ENCODE measurements around the gene SEPHS2. TPM values are rescaled to one million over a fixed set of nuclear protein-coding genes. Genes with fewer than 3 reads are reported as not detected.

Gene SEPHS2
- total RNA-seq, 1 donor from 2014 or later, result 37.0 TPM

DNA sequence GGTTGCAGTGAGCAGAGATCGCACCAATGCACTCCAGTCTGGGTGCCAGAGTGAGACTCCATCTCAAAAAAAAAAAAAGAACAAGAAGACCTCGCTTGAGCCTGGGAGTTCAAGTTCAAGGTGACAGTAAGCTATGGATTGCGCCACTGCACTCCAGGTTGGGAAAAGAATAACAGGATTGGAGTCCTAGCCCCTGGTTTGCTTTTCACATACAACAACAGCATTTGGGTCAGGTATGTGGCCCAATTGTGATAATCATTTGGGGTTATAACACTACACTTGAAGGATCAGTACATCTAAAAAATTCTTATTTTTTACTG lies 3.4 kb upstream of the SEPHS2 start:
- Histone ChIP-seq H4K20me1 (ENCODE audit: insufficient read depth, low read length) (no peaks in the 10 kb centered on the region), H3K4me3 (ENCODE audit: insufficient read depth, low read depth, low read length) (no peak overlapping the region), H3K27me3 (ENCODE audit: insufficient read depth, low read length) (no peaks in the 10 kb centered on the region), H3K9ac (ENCODE audit: low read length) (no peak overlapping the region), H3K36me3 (ENCODE audit: insufficient read depth, low read length) (no peaks in the 10 kb centered on the region), H3K27ac (ENCODE audit: low read depth, low read length) (no peak overlapping the region), H3K79me2 (ENCODE audit: insufficient read depth, low read length) (peaks cover 13% of the 10 kb centered on the region), H2AFZ (ENCODE audit: low read depth, low read length) (no peak overlapping the region), H3K9me3 (ENCODE audit: insufficient read depth, low read depth, low read length) (no peaks in the 10 kb centered on the region), H3K4me2 (ENCODE audit: low read length) (no peak overlapping the region), H3K4me1 (ENCODE audit: insufficient read depth, low read length) (peaks cover 12% of the 10 kb centered on the region)
- H3K9me3 Mint-ChIP-seq (ENCODE audit: unreplicated experiment), result peaks cover 7% of the 10 kb centered on the region
- FAIRE-seq (no peak), DNase-seq (ENCODE audit: low read depth) (no peak)
- peaks cover 9% of the 10 kb centered on the region for H3K4me1 Mint-ChIP-seq (ENCODE audit: low read depth, unreplicated experiment)
- H3K27me3 Mint-ChIP-seq (ENCODE audit: low read depth, unreplicated experiment), result peaks cover 3% of the 10 kb centered on the region
- no peak overlapping the region for H3K27ac Mint-ChIP-seq (ENCODE audit: unreplicated experiment)
- H3K4me3 Mint-ChIP-seq (ENCODE audit: unreplicated experiment), result no peak overlapping the region
- TF ChIP-seq, protein P1, sequence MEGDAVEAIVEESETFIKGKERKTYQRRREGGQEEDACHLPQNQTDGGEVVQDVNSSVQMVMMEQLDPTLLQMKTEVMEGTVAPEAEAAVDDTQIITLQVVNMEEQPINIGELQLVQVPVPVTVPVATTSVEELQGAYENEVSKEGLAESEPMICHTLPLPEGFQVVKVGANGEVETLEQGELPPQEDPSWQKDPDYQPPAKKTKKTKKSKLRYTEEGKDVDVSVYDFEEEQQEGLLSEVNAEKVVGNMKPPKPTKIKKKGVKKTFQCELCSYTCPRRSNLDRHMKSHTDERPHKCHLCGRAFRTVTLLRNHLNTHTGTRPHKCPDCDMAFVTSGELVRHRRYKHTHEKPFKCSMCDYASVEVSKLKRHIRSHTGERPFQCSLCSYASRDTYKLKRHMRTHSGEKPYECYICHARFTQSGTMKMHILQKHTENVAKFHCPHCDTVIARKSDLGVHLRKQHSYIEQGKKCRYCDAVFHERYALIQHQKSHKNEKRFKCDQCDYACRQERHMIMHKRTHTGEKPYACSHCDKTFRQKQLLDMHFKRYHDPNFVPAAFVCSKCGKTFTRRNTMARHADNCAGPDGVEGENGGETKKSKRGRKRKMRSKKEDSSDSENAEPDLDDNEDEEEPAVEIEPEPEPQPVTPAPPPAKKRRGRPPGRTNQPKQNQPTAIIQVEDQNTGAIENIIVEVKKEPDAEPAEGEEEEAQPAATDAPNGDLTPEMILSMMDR (IDR thresholded peaks at IDR 0.05; ENCODE audit: insufficient read depth, low read depth, low read length), result no peak
- no peak for TF ChIP-seq EZH2 (IDR thresholded peaks at IDR 0.05; ENCODE audit: insufficient read depth, low read length)
- H3K36me3 Mint-ChIP-seq (ENCODE audit: low read depth, unreplicated experiment), result peaks cover 7% of the 10 kb centered on the region

DNA sequence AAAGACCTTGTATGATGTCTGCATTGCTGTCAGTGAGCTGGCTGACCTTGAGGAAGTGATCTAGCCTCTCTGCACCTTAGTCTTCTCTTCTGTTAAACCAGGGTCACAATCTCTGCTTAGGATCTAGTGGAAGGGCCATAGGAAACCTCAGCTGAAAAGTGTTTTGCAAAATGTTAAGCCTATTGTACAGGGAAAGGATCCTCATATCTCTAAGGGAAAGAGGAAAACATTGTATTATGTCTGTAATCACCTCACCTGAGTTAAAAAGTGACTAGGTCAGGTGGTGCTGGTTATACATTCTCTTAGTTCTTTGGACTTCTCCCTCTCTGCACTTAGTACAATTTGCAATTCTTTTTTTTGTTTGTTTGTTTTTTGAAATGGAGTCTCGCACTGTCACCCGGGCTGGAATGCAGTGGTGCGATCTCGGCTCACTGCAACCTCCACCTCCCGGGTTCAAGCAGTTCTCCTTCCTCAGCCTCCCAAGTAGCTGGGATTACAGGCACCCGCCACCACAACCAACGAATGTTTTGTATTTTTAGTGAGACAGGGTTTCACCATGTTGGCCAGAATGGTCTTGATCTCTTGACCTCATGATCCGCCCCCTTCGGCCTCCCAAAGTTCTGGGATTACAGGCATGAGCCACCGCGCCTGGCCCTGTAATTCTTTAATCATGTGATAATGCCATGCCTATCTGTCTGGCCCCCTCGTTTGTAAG lies 2.0 kb upstream of the SEPHS2 start:
- Mint-ChIP-seq H3K36me3 (ENCODE audit: low read depth, unreplicated experiment) (peaks cover 16% of the 10 kb centered on the region), H3K9me3 (ENCODE audit: unreplicated experiment) (peaks cover 7% of the 10 kb centered on the region), H3K27me3 (ENCODE audit: low read depth, unreplicated experiment) (no peaks in the 10 kb centered on the region), H3K27ac (ENCODE audit: unreplicated experiment) (no peak overlapping the region), H3K4me3 (ENCODE audit: unreplicated experiment) (no peak overlapping the region), H3K4me1 (ENCODE audit: low read depth, unreplicated experiment) (peaks cover 14% of the 10 kb centered on the region)
- H3K79me2 ChIP-seq (ENCODE audit: insufficient read depth, low read length), result peaks cover 15% of the 10 kb centered on the region
- no peaks in the 10 kb centered on the region for H3K27me3 ChIP-seq (ENCODE audit: insufficient read depth, low read length)
- no peaks in the 10 kb centered on the region for H4K20me1 ChIP-seq (ENCODE audit: insufficient read depth, low read length)
- H3K4me3 ChIP-seq (ENCODE audit: insufficient read depth, low read depth, low read length), result no peak overlapping the region
- DNase-seq (ENCODE audit: low read depth) (no peak), FAIRE-seq (no peak)
- no peak overlapping the region for H3K9ac ChIP-seq (ENCODE audit: low read length)
- no peak overlapping the region for H3K27ac ChIP-seq (ENCODE audit: low read depth, low read length)
- peaks cover 12% of the 10 kb centered on the region for H3K4me1 ChIP-seq (ENCODE audit: insufficient read depth, low read length)
- no peak overlapping the region for H2AFZ ChIP-seq (ENCODE audit: low read depth, low read length)
- no peak overlapping the region for H3K4me2 ChIP-seq (ENCODE audit: low read length)
- no peaks in the 10 kb centered on the region for H3K36me3 ChIP-seq (ENCODE audit: insufficient read depth, low read length)
- H3K9me3 ChIP-seq (ENCODE audit: insufficient read depth, low read depth, low read length), result no peaks in the 10 kb centered on the region
- TF ChIP-seq, protein P1 (IDR thresholded peaks at IDR 0.05; ENCODE audit: insufficient read depth, low read depth, low read length), result no peak
- no peak for TF ChIP-seq EZH2 (IDR thresholded peaks at IDR 0.05; ENCODE audit: insufficient read depth, low read length)

DNA sequence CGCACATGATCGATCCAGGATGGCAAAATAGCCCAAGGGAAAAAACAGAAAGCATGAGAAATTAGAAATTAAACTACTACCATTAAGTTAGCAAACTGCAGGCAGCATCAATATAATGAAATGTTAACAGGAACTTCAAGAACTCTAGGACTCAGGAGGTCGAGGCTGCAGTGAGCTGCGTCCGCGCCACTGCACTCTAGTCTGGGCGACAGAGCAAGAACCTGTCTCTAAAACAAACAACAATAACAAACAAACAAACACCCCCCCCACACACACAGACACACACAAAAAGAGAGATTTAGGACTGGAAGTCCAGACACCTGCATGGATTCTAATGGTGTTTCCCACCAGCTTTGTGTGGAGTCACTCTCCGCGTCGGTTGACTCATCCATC lies 525 bp upstream of the SEPHS2 start:
- H3K9me3 Mint-ChIP-seq (ENCODE audit: unreplicated experiment), result peaks cover 7% of the 10 kb centered on the region
- TF ChIP-seq, protein P1 (IDR thresholded peaks at IDR 0.05; ENCODE audit: insufficient read depth, low read depth, low read length), result no peak
- TF ChIP-seq EZH2 (IDR thresholded peaks at IDR 0.05; ENCODE audit: insufficient read depth, low read length), result no peak
- Histone ChIP-seq H3K4me2 (ENCODE audit: low read length) (peak overlapping the region; percentile 94), H3K36me3 (ENCODE audit: insufficient read depth, low read length) (no peaks in the 10 kb centered on the region), H4K20me1 (ENCODE audit: insufficient read depth, low read length) (no peaks in the 10 kb centered on the region), H3K79me2 (ENCODE audit: insufficient read depth, low read length) (peaks cover 15% of the 10 kb centered on the region), H3K9me3 (ENCODE audit: insufficient read depth, low read depth, low read length) (no peaks in the 10 kb centered on the region), H3K27me3 (ENCODE audit: insufficient read depth, low read length) (no peaks in the 10 kb centered on the region), H2AFZ (ENCODE audit: low read depth, low read length) (peak overlapping the region; percentile 80), H3K9ac (ENCODE audit: low read length) (peak overlapping the region; percentile 91), H3K4me3 (ENCODE audit: insufficient read depth, low read depth, low read length) (peak overlapping the region; percentile 66), H3K4me1 (ENCODE audit: insufficient read depth, low read length) (peaks cover 12% of the 10 kb centered on the region), H3K27ac (ENCODE audit: low read depth, low read length) (no peak overlapping the region)
- H3K27ac Mint-ChIP-seq (ENCODE audit: unreplicated experiment), result peak overlapping the region; percentile 7
- FAIRE-seq (no peak), DNase-seq (ENCODE audit: low read depth) (no peak)
- peaks cover 16% of the 10 kb centered on the region for H3K36me3 Mint-ChIP-seq (ENCODE audit: low read depth, unreplicated experiment)
- H3K27me3 Mint-ChIP-seq (ENCODE audit: low read depth, unreplicated experiment), result no peaks in the 10 kb centered on the region
- H3K4me1 Mint-ChIP-seq (ENCODE audit: low read depth, unreplicated experiment), result peaks cover 14% of the 10 kb centered on the region
- peak overlapping the region; percentile 89 for H3K4me3 Mint-ChIP-seq (ENCODE audit: unreplicated experiment)

All from astrocyte (in vitro differentiated cells and primary cell).